ENCODE results near the gene ADGRB2.

- TF ChIP-seq CTCF (IDR thresholded peaks at IDR 0.05 in 4 of 5, conservative IDR thresholded peaks at IDR 0.05 in 1 of 5) (no peak), POLR2A (IDR thresholded peaks at IDR 0.05) (no peak)
Measured at GRCh38 chr1:31776516-31776915, 12.4 kb upstream of the ADGRB2 start.

All from gastrocnemius medialis (tissue), 4 donors.